Common myeloid progenitor, CD34-positive (primary cell): ENCODE results near the gene ST6GALNAC1.

Experiments used
- CTCF ChIA-PET: fragments of 350-600 bp; sonication (Branson Sonifier 250); formaldehyde crosslinking; loops from one replicate; lab custom pipeline; 2021; ENCODE audit warnings: antibody characterized with exemption; lab: Charles Lee
- POLR2A ChIA-PET: fragments of 350-600 bp; sonication (Branson Sonifier 250); formaldehyde crosslinking; loops from one replicate; lab custom pipeline; 2021; ENCODE audit warnings: antibody characterized with exemption; lab: Charles Lee
- DNase-seq, 3 donors: peaks; one replicate each; pipeline versions ENCODE4 v3.0.0 to v3.0.0-alpha.2; 2013
- H3K27ac ChIP-seq, 2 experiments: 1 replicate in 1 of 2; 2 replicates in 1 of 2; pipeline ENCODE4 v1.7.0; 2013; ENCODE audit warnings: inconsistent platforms in 2 of 2, low read length in 2 of 2, mild to moderate bottlenecking in 2 of 2, low read depth in 1 of 2, moderate library complexity in 1 of 2; ENCODE audit not compliant: severe bottlenecking in 2 of 2, insufficient read depth in 1 of 2, poor library complexity in 1 of 2
- H3K27me3 ChIP-seq, 5 experiments: replicated peaks in 2 of 5; 1 replicate in 3 of 5; 2 replicates in 2 of 5; pipeline versions ENCODE4 v1.6.1 to v1.7.0; 2013; ENCODE audit warnings: low read length in 4 of 5, mild to moderate bottlenecking in 2 of 5, moderate library complexity in 2 of 5, inconsistent platforms in 1 of 5; ENCODE audit not compliant: insufficient read depth in 5 of 5, control insufficient read depth in 4 of 5
- H3K36me3 ChIP-seq, 4 experiments: 1 replicate in 2 of 4; 2 replicates in 2 of 4; pipeline versions ENCODE4 v1.6.1 to v1.7.0; 2013; ENCODE audit warnings: low read length in 3 of 4, control low read depth in 1 of 4, mild to moderate bottlenecking in 1 of 4; ENCODE audit not compliant: control insufficient read depth in 4 of 4, insufficient read depth in 4 of 4
- H3K4me1 ChIP-seq, 4 experiments: 1 replicate in 3 of 4; 2 replicates in 1 of 4; pipeline versions ENCODE4 v1.6.1 to v1.7.1; 2013; ENCODE audit warnings: low read length in 3 of 4, mild to moderate bottlenecking in 3 of 4, control low read depth in 1 of 4, inconsistent platforms in 1 of 4, moderate library complexity in 1 of 4; ENCODE audit not compliant: control insufficient read depth in 4 of 4, insufficient read depth in 4 of 4; ENCODE audit errors: control extremely low read depth in 1 of 4
- H3K4me3 ChIP-seq, 7 experiments: 1 replicate in 4 of 7; 2 replicates in 3 of 7; pipeline versions ENCODE4 v1.5.1 to v1.7.0; 2013; ENCODE audit warnings: mild to moderate bottlenecking in 7 of 7, low read length in 6 of 7, moderate library complexity in 6 of 7, inconsistent platforms in 2 of 7, low read depth in 2 of 7, control low read depth in 1 of 7; ENCODE audit not compliant: insufficient read depth in 4 of 7, control insufficient read depth in 1 of 7; ENCODE audit errors: extremely low read depth in 1 of 7
- H3K9me3 ChIP-seq, 5 experiments: 1 replicate in 4 of 5; 2 replicates in 1 of 5; pipeline versions ENCODE4 v1.6.1 to v1.7.1; 2013; ENCODE audit warnings: low read length in 4 of 5, mild to moderate bottlenecking in 2 of 5, inconsistent platforms in 1 of 5, low read depth in 1 of 5, moderate library complexity in 1 of 5; ENCODE audit not compliant: control insufficient read depth in 4 of 5, insufficient read depth in 2 of 5; ENCODE audit errors: control extremely low read depth in 1 of 5
- WGBS: methylation state at CpG from one replicate; pipeline ENCODE4 v1.1.5; 2013; ENCODE audit not compliant: insufficient coverage; 5-methylcytosine and 5-hydroxymethylcytosine counted together

ST6GALNAC1 gene

DNA sequence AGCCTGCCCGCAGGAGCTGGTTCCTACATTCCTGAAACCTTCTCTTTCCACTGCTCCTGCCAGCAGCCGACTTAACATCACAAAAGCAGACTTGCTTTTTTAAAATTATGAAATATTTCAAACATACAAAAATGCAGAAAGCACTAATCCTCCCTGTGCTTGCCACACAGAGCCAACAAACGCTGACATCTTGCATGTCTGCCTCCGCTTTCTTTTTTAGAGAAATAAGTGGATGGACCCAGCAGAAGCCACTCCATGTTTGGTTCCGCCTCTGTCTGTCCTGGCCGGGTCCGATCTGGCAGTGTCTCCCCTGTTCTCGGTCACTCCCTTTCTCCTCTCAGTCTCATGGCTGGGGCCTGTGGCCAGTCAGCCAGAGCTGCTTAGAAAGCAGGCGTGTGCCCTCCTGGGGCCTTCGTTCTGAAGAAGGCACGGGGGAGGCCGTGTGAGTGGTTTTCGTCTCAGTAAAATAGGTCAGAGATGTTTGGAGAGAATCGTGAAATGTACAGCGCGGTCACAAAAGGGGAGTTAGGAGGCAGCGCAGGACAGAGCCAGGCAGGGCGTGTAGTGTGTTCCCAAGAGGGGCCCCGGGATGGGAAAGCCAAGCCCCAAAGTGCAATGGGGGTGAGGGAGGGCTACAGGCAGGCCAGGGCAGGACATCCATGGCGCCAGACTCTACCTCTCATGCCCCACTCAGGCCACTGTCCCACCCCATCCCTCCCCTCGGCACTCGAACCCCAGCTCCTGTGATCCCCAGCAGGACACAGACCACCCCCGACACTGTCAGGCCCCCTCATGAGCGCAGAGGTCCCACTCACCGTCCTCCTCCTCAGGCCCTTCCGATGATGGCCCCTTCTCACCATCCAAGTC, 44.0 kb upstream of the ST6GALNAC1 start:
- H3K27me3 ChIP-seq = no peaks in the 10 kb centered on the region
- H3K4me1 ChIP-seq = peaks cover 0 to 2% (median under 1%) of the 10 kb centered on the region in 4 experiments
- no peak overlapping the region for H3K27ac ChIP-seq
- ChIA-PET POLR2A (no interaction called here), CTCF (interaction anchor here (1.5 kb wide), 1 partner anchor 9 kb away, joined by 3 read pairs; no protein-coding TSS in a partner anchor)
- H3K9me3 ChIP-seq = no peaks in the 10 kb centered on the region
- WGBS = 91% methylated on average over 11 of the region's 26 CpGs
- no peaks in the 10 kb centered on the region for H3K36me3 ChIP-seq
- no peak for DNase-seq
- no peak overlapping the region for H3K4me3 ChIP-seq

DNA sequence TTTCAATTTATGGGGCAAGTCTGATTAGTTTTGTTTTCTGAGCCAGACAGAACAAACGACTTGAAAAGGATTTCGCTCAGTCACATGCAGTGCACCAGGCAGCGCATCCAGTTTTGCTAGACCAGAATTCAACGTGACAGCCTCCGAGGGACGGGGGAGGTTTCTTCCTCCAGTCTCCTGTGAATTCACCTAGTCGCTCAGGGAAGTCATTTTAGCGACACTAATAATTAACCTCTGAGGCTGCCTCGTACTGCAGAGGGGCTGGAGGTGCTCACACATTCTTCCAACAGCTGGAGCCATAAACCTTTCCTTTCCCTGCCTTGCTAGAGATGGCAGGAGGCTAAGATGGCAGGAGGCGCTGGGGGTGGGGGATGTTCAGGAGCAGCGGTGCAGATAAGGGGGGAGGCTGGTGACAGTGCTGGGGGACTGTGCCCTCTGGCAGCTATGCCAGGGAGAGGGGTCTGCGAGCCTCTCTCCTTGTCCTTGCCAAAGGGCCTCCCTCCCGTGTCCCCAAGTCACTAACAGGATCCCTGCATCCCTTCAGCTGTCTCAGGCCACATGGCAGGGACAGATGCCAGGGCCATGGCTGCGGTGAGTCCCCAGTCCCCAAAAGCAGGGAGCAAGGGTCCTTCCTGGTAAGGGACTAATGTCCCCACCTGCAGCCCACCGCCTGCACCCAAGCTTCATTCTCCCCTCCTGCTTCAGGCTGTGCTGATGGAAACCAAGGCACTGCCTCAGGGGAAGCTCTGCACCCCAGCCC, 43.2 kb upstream of the ST6GALNAC1 start:
- Histone ChIP-seq H3K9me3 (no peaks in the 10 kb centered on the region), H3K27me3 (no peaks in the 10 kb centered on the region), H3K27ac (no peak overlapping the region), H3K4me3 (no peak overlapping the region), H3K36me3 (no peaks in the 10 kb centered on the region), H3K4me1 (peaks cover 0 to 5% (median 1%) of the 10 kb centered on the region in 4 experiments)
- DNase-seq = no peak
- ChIA-PET POLR2A (no interaction called here), CTCF (interaction anchor here (1.2 to 1.5 kb wide), 2 partner anchors 10 to 16 kb away, joined by 3 read pairs; no protein-coding TSS in a partner anchor)
- 94% methylated on average over 13 of the region's 15 CpGs for WGBS

DNA sequence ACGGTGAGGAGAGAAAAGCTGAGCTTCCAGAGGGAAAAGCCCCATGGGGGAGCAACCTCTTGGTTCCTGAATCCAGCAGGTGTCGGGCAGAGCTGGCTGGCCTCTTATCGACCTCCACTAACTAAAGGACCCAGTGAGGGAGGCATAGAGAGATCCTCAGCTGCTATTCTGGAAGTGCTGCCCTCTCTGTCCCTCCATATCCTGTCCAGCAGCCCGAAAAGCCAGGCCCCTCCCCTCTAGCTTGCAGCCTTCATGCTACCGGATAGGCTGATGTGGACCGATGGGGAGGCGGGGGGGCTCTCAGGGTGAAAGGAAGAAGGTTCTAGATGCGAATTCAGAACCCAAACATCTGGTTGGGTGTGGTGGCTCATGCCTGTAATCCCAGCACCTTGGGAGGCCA, 42.3 kb upstream of the ST6GALNAC1 start:
- Histone ChIP-seq H3K27ac (no peak overlapping the region), H3K27me3 (no peaks in the 10 kb centered on the region), H3K36me3 (no peaks in the 10 kb centered on the region), H3K4me3 (no peak overlapping the region), H3K4me1 (peaks cover 0 to 5% (median 1%) of the 10 kb centered on the region in 4 experiments), H3K9me3 (no peaks in the 10 kb centered on the region)
- ChIA-PET POLR2A (no interaction called here), CTCF (interaction anchor here (0.9 to 2.8 kb wide), 3 partner anchors 17 to 128 kb away, joined by 3 to 11 read pairs (median 3); no protein-coding TSS in a partner anchor)
- 99% methylated on average over 8 of the region's 8 CpGs for WGBS
- no peak for DNase-seq

DNA sequence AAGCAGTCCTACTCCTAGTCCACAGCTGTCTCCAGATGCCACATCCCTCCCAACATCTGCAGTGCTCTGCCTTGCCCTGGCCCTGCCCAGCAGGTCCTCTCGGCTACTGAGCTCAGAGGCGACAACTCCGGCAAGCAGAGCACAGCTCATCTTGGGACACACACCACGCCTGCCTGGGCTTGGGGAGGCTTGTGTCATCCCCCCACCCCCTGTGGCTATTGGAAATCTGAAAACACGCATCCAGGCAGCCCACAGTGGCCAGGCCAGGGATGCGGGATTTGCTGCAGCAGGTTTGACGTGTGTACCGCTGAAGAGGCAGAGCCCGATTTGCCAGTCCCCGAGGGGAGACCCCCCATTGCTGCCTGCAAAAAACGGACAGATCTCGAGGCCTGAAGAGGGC, 41.8 kb upstream of the ST6GALNAC1 start:
- Histone ChIP-seq H3K27me3 (no peaks in the 10 kb centered on the region), H3K4me1 (peaks cover 0 to 5% (median 1%) of the 10 kb centered on the region in 4 experiments), H3K36me3 (no peaks in the 10 kb centered on the region), H3K4me3 (no peak overlapping the region), H3K9me3 (no peaks in the 10 kb centered on the region), H3K27ac (no peak overlapping the region)
- POLR2A ChIA-PET = no interaction called here
- DNase-seq = no peak
- WGBS = 96% methylated on average over 9 of the region's 12 CpGs
- CTCF ChIA-PET = interaction anchor here (0.9 to 2.8 kb wide), 2 partner anchors 28 to 127 kb away, joined by 3 to 11 read pairs; no protein-coding TSS in a partner anchor

DNA sequence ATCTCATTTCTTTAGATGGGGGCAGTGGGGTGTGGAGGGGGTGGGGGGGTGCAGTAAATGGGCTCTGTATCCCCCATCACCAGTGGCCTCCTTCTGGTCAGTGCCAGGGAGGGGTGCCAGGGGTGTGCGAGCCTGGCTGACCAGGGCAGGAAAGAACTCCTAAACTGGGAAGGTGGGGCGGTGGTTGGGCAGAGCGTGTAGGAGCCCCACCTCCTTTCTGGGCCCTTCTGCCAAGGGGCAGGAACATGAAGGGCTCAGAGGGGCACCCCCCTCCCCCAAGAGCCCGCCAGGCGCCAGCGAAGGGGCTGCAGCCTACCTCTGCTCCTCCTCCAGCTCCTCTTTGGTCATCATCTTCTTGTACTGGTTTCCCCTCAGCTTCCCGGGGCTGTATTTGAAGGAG, 41.2 kb upstream of the ST6GALNAC1 start:
- POLR2A ChIA-PET = interaction anchor here (1.2 kb wide), 1 partner anchor 25 kb away, joined by 3 read pairs; no protein-coding TSS in a partner anchor
- CTCF ChIA-PET = interaction anchor here (0.9 to 2.8 kb wide), 2 partner anchors 29 to 127 kb away, joined by 3 to 11 read pairs; no protein-coding TSS in a partner anchor
- H3K4me3 ChIP-seq = no peak overlapping the region
- H3K4me1 ChIP-seq = peaks cover 0 to 5% (median 1%) of the 10 kb centered on the region in 4 experiments
- H3K27me3 ChIP-seq = no peaks in the 10 kb centered on the region
- H3K9me3 ChIP-seq = no peaks in the 10 kb centered on the region
- DNase-seq = no peak
- no peaks in the 10 kb centered on the region for H3K36me3 ChIP-seq
- no peak overlapping the region for H3K27ac ChIP-seq
- WGBS = 80% methylated on average over 3 of the region's 7 CpGs

DNA sequence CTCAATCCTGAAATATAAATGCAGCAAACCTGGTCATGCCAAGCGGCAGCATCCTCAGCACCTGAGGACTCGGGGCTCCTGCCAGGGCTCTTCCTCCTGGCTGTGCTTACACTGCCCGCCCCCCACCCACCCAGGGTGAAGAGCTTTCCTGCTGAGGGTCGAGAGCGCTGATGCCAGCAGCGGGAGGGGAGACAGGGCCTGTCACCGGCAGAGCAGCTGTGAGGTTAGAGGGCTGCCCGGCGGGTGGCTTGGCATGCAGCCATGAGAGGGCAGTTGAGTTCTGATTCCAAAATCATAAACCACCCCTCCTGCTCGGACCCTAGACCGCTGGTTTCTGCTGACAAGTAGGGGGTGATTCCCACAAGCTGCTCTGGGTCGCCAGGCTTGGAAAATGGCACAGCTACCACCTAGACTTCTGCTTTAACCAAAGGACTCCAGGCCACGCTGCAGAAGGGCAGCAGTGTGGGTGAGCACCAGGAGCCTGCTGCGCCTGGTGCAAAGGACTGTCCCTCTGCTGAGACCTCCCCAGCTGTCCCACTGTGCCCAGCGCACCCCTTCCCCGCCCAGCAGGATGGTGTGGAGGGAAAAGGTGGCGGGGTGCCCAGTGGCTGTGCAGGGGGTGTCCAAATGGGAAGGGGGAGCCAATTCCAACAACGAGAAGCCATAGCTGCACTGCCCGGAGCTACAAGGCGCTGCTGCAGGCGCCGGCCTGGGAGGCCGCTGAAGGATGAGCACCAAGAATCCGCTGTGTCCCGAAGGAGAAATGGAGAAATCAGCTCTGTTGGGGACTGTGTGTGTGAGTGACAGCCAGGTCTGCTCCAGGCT, 40.6 kb upstream of the ST6GALNAC1 start:
- 95% methylated on average over 18 of the region's 25 CpGs for WGBS
- DNase-seq = no peak
- peaks cover 0 to 5% (median 1%) of the 10 kb centered on the region in 4 experiments for H3K4me1 ChIP-seq
- no peak overlapping the region for H3K4me3 ChIP-seq
- POLR2A ChIA-PET = interaction anchor here (1.2 kb wide), 1 partner anchor 26 kb away, joined by 3 read pairs; no protein-coding TSS in a partner anchor
- no peak overlapping the region for H3K27ac ChIP-seq
- no peaks in the 10 kb centered on the region for H3K9me3 ChIP-seq
- H3K27me3 ChIP-seq = no peaks in the 10 kb centered on the region
- H3K36me3 ChIP-seq = no peaks in the 10 kb centered on the region
- CTCF ChIA-PET = interaction anchor here (1.0 to 2.8 kb wide), 3 partner anchors 13 to 30 kb away, joined by 3 to 11 read pairs (median 8); no protein-coding TSS in a partner anchor
